OCI-LY1 (cell line): ENCODE data around the gene PLCG2.

ENCODE experiments used
- H2AFZ ChIP-seq: fragments of 200-600 bp; sonication (generic), shearing (Covaris generic); 2 replicates; pipeline ENCODE4 v1.6.0; 2014; ENCODE audit warnings: antibody characterized with exemption, mild to moderate bottlenecking, low read length
- H3F3A ChIP-seq: fragments of 200-600 bp; sonication (generic), shearing (Covaris generic); 2 replicates; pipeline ENCODE4 v1.6.0; 2014; ENCODE audit warnings: mild to moderate bottlenecking, antibody characterized with exemption, low read length, moderate library complexity; ENCODE audit not compliant: insufficient read depth
- H3K27ac ChIP-seq: fragments of 200-600 bp; sonication (generic); 2 replicates; pipeline ENCODE4 v1.5.1; 2014; ENCODE audit warnings: low read length, mixed run types, mild to moderate bottlenecking, low read depth; ENCODE audit not compliant: poor library complexity, severe bottlenecking
- H3K27me3 ChIP-seq: fragments of 200-600 bp; sonication (generic); 2 replicates; pipeline ENCODE4 v1.6.0; 2014; ENCODE audit warnings: antibody characterized with exemption, mild to moderate bottlenecking, low read length, moderate library complexity; ENCODE audit not compliant: insufficient read depth
- H3K36me3 ChIP-seq: fragments of 200-600 bp; sonication (generic); 2 replicates; pipeline ENCODE4 v1.6.1; 2014; ENCODE audit warnings: mild to moderate bottlenecking, antibody characterized with exemption, low read length, moderate library complexity, mixed read lengths; ENCODE audit not compliant: insufficient read depth
- H3K4me1 ChIP-seq: fragments of 200-600 bp; sonication (generic); 2 replicates; pipeline ENCODE4 v1.5.1; 2014; ENCODE audit warnings: mild to moderate bottlenecking, low read length, moderate library complexity; ENCODE audit not compliant: insufficient read depth, severe bottlenecking
- H3K4me2 ChIP-seq: fragments of 200-600 bp; sonication (generic), shearing (Covaris generic); 2 replicates; pipeline ENCODE4 v1.6.1; 2014; ENCODE audit warnings: low read length
- H3K4me3 ChIP-seq: fragments of 200-600 bp; sonication (generic); 2 replicates; pipeline ENCODE4 v1.5.1; 2014; ENCODE audit warnings: low read length, low read depth, mild to moderate bottlenecking, mixed read lengths; ENCODE audit not compliant: poor library complexity, severe bottlenecking
- H3K79me2 ChIP-seq: fragments of 200-600 bp; shearing (Covaris generic); 2 replicates; pipeline ENCODE4 v1.6.1; 2016; ENCODE audit warnings: mixed run types, low read length, mixed read lengths; ENCODE audit not compliant: insufficient read depth
- H3K9ac ChIP-seq: fragments of 200-600 bp; sonication (generic), shearing (Covaris generic); 2 replicates; pipeline ENCODE4 v1.6.1; 2014; ENCODE audit warnings: mild to moderate bottlenecking, low read length, mixed read lengths
- H3K9me2 ChIP-seq: fragments of 200-600 bp; sonication (generic), shearing (Covaris generic); 2 replicates; pipeline ENCODE4 v1.6.1; 2014; ENCODE audit warnings: low read depth, mild to moderate bottlenecking, low read length, mixed read lengths
- H3K9me3 ChIP-seq: fragments of 200-600 bp; shearing (Covaris generic); 2 replicates; pipeline ENCODE4 v1.6.1; 2014; ENCODE audit warnings: low read length, mixed read lengths
- H4K20me1 ChIP-seq: fragments of 200-600 bp; sonication (generic), shearing (Covaris generic); 2 replicates; pipeline ENCODE4 v1.6.0; 2016; ENCODE audit warnings: mild to moderate bottlenecking, low read length; ENCODE audit not compliant: insufficient read depth
- EZH2 ChIP-seq: fragments of 200-600 bp; sonication (generic), shearing (Covaris generic); IDR thresholded peaks from 2 replicates; pipeline ENCODE4 v1.8.0; 2017; ENCODE audit warnings: borderline replicate concordance, mixed run types, mild to moderate bottlenecking, antibody characterized with exemption, low read length, moderate library complexity, mixed read lengths
- TF ChIP-seq, protein P1 (sequence below): fragments of 200-600 bp; sonication (generic), shearing (Covaris generic); IDR thresholded peaks from 2 replicates; pipeline ENCODE4 v1.5.1; 2017; ENCODE audit warnings: mild to moderate bottlenecking, antibody characterized with exemption, low read length, moderate library complexity, mixed read lengths

The PLCG2 gene

DNA sequence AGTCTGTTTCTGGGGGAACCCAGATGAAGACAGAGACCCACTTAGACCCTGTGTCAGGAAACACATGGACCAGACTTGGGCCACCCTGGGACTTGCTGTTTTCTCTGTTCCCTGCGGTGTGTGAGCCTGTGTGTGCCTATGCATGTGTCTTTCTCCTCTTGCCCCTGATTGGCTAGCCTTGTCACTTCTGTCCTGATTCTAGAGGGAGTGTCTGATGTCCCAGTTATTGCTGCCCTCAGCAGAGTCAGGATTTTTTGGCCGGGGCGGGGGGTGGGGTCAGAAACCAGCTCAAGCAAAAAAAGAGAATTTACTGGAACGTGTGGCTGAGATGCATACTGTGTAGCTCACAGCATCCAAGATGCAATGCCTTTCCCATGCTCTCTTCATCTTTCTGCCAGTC is 30.5 kb downstream of the PLCG2 start:
- Histone ChIP-seq H3K9ac (peak overlapping the region; percentile 68), H3K27ac (peak overlapping the region; percentile 100), H3F3A (peaks cover 14% of the 10 kb centered on the region), H3K9me3 (no peaks in the 10 kb centered on the region), H3K27me3 (no peaks in the 10 kb centered on the region), H3K9me2 (no peaks in the 10 kb centered on the region), H3K79me2 (peaks cover 74% of the 10 kb centered on the region), H4K20me1 (no peaks in the 10 kb centered on the region), H3K4me1 (peaks cover 85% of the 10 kb centered on the region), H3K4me2 (peak overlapping the region; percentile 60), H3K4me3 (peak overlapping the region; percentile 31), H3K36me3 (peaks cover 58% of the 10 kb centered on the region), H2AFZ (no peak overlapping the region)
- no peak for TF ChIP-seq EZH2
- TF ChIP-seq, protein P1, sequence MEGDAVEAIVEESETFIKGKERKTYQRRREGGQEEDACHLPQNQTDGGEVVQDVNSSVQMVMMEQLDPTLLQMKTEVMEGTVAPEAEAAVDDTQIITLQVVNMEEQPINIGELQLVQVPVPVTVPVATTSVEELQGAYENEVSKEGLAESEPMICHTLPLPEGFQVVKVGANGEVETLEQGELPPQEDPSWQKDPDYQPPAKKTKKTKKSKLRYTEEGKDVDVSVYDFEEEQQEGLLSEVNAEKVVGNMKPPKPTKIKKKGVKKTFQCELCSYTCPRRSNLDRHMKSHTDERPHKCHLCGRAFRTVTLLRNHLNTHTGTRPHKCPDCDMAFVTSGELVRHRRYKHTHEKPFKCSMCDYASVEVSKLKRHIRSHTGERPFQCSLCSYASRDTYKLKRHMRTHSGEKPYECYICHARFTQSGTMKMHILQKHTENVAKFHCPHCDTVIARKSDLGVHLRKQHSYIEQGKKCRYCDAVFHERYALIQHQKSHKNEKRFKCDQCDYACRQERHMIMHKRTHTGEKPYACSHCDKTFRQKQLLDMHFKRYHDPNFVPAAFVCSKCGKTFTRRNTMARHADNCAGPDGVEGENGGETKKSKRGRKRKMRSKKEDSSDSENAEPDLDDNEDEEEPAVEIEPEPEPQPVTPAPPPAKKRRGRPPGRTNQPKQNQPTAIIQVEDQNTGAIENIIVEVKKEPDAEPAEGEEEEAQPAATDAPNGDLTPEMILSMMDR, result no peak

DNA sequence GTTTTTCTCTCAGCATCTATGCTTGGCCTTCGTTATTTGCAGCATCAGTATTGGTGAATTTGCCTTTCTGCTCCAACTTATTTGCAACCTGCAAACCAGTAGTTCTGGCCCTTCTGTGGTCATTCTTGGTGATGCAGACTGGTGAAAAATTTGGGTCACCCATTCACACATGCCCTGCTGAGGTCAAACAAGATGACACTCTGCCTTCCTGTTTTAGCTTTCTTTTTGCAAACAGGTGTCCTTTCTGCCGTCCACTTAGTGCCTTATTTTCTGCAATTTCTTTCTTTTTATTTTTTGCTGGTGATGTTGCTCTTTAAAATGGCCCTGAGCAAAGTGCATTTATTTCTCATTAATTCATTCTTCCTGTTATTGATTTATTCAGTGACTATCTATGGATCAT is 31.3 kb downstream of the PLCG2 start:
- Histone ChIP-seq H3F3A (peaks cover 14% of the 10 kb centered on the region), H3K27me3 (no peaks in the 10 kb centered on the region), H3K9ac (peak overlapping the region; percentile 68), H3K27ac (peak overlapping the region; percentile 100), H3K4me1 (peaks cover 85% of the 10 kb centered on the region), H3K4me3 (peak overlapping the region; percentile 31), H3K79me2 (peaks cover 73% of the 10 kb centered on the region), H3K4me2 (peak overlapping the region; percentile 60), H2AFZ (no peak overlapping the region), H3K9me3 (no peaks in the 10 kb centered on the region), H3K9me2 (no peaks in the 10 kb centered on the region), H4K20me1 (no peaks in the 10 kb centered on the region), H3K36me3 (peaks cover 52% of the 10 kb centered on the region)
- TF ChIP-seq EZH2, result no peak

DNA sequence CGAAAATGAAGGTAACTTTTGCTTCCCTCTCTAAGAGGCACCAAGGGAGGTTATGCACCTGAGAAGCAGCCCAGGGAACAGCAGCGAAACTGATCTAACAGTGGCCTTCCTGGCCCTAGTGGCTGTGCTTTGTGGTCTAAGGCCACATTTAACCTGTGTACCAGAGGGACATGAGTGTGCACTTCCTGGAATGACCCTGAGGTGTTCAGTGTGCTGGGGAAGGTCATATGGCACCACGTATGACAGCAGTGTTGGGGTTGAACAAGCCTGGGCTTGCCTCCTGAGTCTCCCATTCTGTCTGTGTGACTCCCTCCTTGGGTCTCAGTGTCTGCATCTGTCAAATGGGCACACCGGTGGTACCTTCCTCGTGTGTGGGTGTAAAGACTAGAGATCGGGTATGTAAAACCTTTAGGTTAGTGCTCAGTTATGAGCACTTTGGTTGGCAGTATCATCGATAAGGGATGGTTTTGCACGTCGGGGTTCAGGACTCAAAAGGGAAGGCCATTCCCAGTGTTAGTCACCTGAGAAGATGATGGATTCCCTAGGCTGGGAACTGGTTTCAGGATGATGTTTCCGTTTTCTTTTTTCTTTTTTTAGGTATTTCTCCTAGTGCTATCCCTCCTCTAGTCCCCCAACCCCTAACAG is 31.9 kb downstream of the PLCG2 start:
- peaks cover 47% of the 10 kb centered on the region for H3K36me3 ChIP-seq
- H3K4me1 ChIP-seq, result peaks cover 85% of the 10 kb centered on the region
- H3K27ac ChIP-seq, result peak overlapping the region; percentile 100
- H3K79me2 ChIP-seq, result peaks cover 66% of the 10 kb centered on the region
- TF ChIP-seq, protein P1, result no peak
- TF ChIP-seq EZH2, result no peak
- H3F3A ChIP-seq, result peaks cover 14% of the 10 kb centered on the region
- peak overlapping the region; percentile 68 for H3K9ac ChIP-seq
- H3K9me2 ChIP-seq, result no peaks in the 10 kb centered on the region
- H3K9me3 ChIP-seq, result no peaks in the 10 kb centered on the region
- H3K27me3 ChIP-seq, result no peaks in the 10 kb centered on the region
- no peak overlapping the region for H2AFZ ChIP-seq
- no peak overlapping the region for H3K4me3 ChIP-seq
- H3K4me2 ChIP-seq, result peak overlapping the region; percentile 60
- H4K20me1 ChIP-seq, result no peaks in the 10 kb centered on the region

DNA sequence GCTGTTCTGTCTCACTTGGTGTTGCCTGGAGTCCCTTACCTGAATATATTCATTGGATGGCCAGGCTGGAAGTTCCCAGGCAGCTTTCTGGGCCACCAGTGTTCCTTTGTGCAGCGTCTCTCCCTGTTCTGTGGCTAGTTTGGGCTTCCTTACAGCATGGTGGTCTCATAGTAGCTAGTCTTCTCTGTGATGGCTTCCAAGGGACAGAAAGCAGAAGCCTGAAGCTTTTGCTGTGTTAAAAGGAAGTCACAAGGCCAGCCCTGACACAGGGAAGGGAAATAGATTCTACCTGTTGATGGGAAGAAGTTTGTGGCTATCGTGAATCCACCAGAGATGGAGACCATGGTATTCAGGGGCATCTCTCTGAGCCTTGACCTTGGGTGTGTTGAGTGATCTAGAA is 34.6 kb downstream of the PLCG2 start:
- Histone ChIP-seq H3F3A (peaks cover 20% of the 10 kb centered on the region), H3K9me3 (no peaks in the 10 kb centered on the region), H3K9ac (peak overlapping the region; percentile 35), H3K36me3 (peaks cover 26% of the 10 kb centered on the region), H3K4me2 (peak overlapping the region; percentile 43), H3K27ac (peak overlapping the region; percentile 99), H3K79me2 (peaks cover 52% of the 10 kb centered on the region), H3K4me3 (peak overlapping the region; percentile 11), H4K20me1 (no peaks in the 10 kb centered on the region), H3K27me3 (no peaks in the 10 kb centered on the region), H3K4me1 (peaks cover 85% of the 10 kb centered on the region), H2AFZ (no peak overlapping the region), H3K9me2 (no peaks in the 10 kb centered on the region)
- no peak for TF ChIP-seq EZH2
- TF ChIP-seq, protein P1, result no peak
